Lower leg skin (tissue), 3 donors: ENCODE results near the gene SH2D2A.

ENCODE experiments used
- POLR2A ChIP-seq, 2 donors: fragments of 450-650 bp; IDR thresholded peaks; one replicate each; pipeline ENCODE4 v1.6.1; 2016 to 2017; ENCODE audit warnings: antibody characterized with exemption in 2 of 2, mild to moderate bottlenecking in 1 of 2, moderate library complexity in 1 of 2
- TF ChIP-seq, protein P1 (sequence below), 3 donors: fragments of 450-650 bp; IDR thresholded peaks; one replicate each; pipeline ENCODE4 v1.5.1; 2016; ENCODE audit warnings: antibody characterized with exemption in 3 of 3, mild to moderate bottlenecking in 3 of 3, moderate library complexity in 2 of 3

DNA sequence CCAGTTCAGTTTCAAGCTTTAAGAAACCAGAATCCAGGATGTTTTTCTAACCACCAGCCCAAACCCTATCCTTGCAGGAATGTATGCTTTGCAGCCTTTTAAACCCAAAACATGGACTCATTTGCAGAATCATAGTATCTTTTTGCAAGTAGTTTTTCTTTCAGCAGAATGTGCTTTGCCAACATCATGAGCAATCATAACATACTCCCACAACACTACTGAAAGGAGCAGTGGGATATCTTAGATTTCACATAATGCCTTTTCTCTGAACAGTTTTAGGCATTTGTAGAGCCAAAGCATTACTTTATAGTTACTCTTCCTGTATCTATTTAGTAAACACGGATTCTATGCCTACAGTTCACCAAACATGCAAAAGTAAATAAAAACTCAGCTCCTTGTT, 10.0 kb upstream of the SH2D2A start:
- no peak for TF ChIP-seq POLR2A (IDR thresholded peaks at IDR 0.05)
- TF ChIP-seq, protein P1, sequence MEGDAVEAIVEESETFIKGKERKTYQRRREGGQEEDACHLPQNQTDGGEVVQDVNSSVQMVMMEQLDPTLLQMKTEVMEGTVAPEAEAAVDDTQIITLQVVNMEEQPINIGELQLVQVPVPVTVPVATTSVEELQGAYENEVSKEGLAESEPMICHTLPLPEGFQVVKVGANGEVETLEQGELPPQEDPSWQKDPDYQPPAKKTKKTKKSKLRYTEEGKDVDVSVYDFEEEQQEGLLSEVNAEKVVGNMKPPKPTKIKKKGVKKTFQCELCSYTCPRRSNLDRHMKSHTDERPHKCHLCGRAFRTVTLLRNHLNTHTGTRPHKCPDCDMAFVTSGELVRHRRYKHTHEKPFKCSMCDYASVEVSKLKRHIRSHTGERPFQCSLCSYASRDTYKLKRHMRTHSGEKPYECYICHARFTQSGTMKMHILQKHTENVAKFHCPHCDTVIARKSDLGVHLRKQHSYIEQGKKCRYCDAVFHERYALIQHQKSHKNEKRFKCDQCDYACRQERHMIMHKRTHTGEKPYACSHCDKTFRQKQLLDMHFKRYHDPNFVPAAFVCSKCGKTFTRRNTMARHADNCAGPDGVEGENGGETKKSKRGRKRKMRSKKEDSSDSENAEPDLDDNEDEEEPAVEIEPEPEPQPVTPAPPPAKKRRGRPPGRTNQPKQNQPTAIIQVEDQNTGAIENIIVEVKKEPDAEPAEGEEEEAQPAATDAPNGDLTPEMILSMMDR (IDR thresholded peaks at IDR 0.05), result no peak
